ENCODE results near the gene HECW1.

GRCh38 chr7:43116451-43116850 lies 4.0 kb downstream of the HECW1 start:
- no peak for TF ChIP-seq CTCF (conservative IDR thresholded peaks at IDR 0.05; ENCODE audit: low read length)
- no peak for TF ChIP-seq EZH2phosphoT487 (IDR thresholded peaks at IDR 0.05; ENCODE audit: borderline replicate concordance)
